GM12892 (cell line): ENCODE results near the gene ELN.

Source experiments
- POLR2A ChIP-seq: IDR thresholded peaks from 2 replicates; pipeline ENCODE4 v1.6.1; 2011; ENCODE audit warnings: low read depth, low read length, control low read depth
- POLR2AphosphoS5 ChIP-seq: IDR thresholded peaks from 2 replicates; pipeline ENCODE4 v1.6.1; 2011; ENCODE audit warnings: low read depth, low read length, control low read depth

DNA sequence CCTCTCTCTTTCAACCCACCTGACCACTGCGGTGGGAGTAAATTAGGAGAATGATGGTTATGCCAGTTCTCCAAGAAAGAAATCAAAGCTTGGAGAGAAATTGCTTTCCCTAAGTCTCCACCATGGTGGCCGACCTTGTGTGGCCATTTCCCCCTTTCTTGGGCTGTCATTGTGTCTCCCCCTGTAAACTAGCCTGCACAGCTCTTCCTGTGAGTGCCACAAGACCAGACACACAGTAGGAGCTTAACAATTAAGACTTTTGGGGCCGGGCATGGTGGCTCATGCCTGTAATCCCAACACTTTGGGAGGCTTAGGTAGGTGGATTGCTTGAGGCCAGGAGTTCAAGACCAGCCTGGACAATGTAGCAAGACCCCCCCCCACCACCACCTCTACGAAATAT, 36.7 kb downstream of the ELN start:
- TF ChIP-seq POLR2AphosphoS5 (no peak), POLR2A (no peak)
